GM12892 (cell line): ENCODE data around the gene DTNB.

Experiments used
- DNase-seq: peaks from one replicate; pipeline ENCODE4 v3.0.0; 2011; ENCODE audit not compliant: insufficient read length
- FAIRE-seq: peaks from 2 replicates; lab custom pipeline; 2011; peaks lifted over from hg19 to GRCh38; lab: Jason Lieb, UNC
- POLR2A ChIP-seq: IDR thresholded peaks from 2 replicates; pipeline ENCODE4 v1.6.1; 2011; ENCODE audit warnings: low read depth, low read length, control low read depth
- POLR2AphosphoS5 ChIP-seq: IDR thresholded peaks from 2 replicates; pipeline ENCODE4 v1.6.1; 2011; ENCODE audit warnings: low read depth, low read length, control low read depth
- TAF1 ChIP-seq: IDR thresholded peaks from 2 replicates; pipeline ENCODE4 v1.6.1; 2011; ENCODE audit warnings: low read depth, mild to moderate bottlenecking, control low read depth, low read length, borderline replicate concordance

DTNB gene

GRCh38 chr2:25491003-25491696 is 182.2 kb downstream of the DTNB start:
- TF ChIP-seq POLR2A (no peak), TAF1 (no peak), POLR2AphosphoS5 (no peak)
- DNase-seq (no peak), FAIRE-seq (no peak)

- FAIRE-seq (no peak), DNase-seq (no peak)
- TF ChIP-seq POLR2AphosphoS5 (no peak), TAF1 (no peak), POLR2A (no peak)
These were observed 183.2 kb downstream of the DTNB start for GRCh38 chr2:25490217-25490616.

- DNase-seq (no peak), FAIRE-seq (no peak)
- TF ChIP-seq POLR2AphosphoS5 (no peak), TAF1 (no peak), POLR2A (no peak)
These were observed 183.7 kb downstream of the DTNB start for GRCh38 chr2:25489631-25490030.

GRCh38 chr2:25483607-25484266 is 189.6 kb downstream of the DTNB start:
- no peak for TF ChIP-seq POLR2A
- no peak for TF ChIP-seq POLR2AphosphoS5
- no peak for TF ChIP-seq TAF1
- no peak for DNase-seq
- peak; percentile 94 for FAIRE-seq

GRCh38 chr2:25482341-25482740 is 191.0 kb downstream of the DTNB start:
- TF ChIP-seq POLR2A (no peak), TAF1 (no peak), POLR2AphosphoS5 (no peak)
- FAIRE-seq (peak; percentile 5), DNase-seq (no peak)

- DNase-seq (no peak), FAIRE-seq (no peak)
- TF ChIP-seq TAF1 = no peak
- TF ChIP-seq POLR2A = no peak
- TF ChIP-seq POLR2AphosphoS5 = no peak
These were observed 191.7 kb downstream of the DTNB start for GRCh38 chr2:25481381-25482300.

GRCh38 chr2:25480561-25480960 is 192.8 kb downstream of the DTNB start:
- FAIRE-seq = no peak
- TF ChIP-seq POLR2A (no peak), POLR2AphosphoS5 (no peak), TAF1 (no peak)
- DNase-seq = no peak

- TF ChIP-seq POLR2AphosphoS5 (no peak), TAF1 (no peak), POLR2A (no peak)
- no peak for FAIRE-seq
- DNase-seq = no peak
These were observed 193.6 kb downstream of the DTNB start for GRCh38 chr2:25479761-25480160.

- FAIRE-seq (no peak), DNase-seq (no peak)
- no peak for TF ChIP-seq POLR2AphosphoS5
- no peak for TF ChIP-seq POLR2A
- TF ChIP-seq TAF1 = no peak
These were observed 194.6 kb downstream of the DTNB start for GRCh38 chr2:25478736-25479135.

GRCh38 chr2:25473758-25474340 is 199.5 kb downstream of the DTNB start:
- no peak for DNase-seq
- TF ChIP-seq POLR2A (no peak), POLR2AphosphoS5 (no peak), TAF1 (no peak)
- no peak for FAIRE-seq

- no peak for FAIRE-seq
- no peak for DNase-seq
- no peak for TF ChIP-seq POLR2A
- TF ChIP-seq POLR2AphosphoS5 = no peak
- no peak for TF ChIP-seq TAF1
These were observed 200.2 kb downstream of the DTNB start for GRCh38 chr2:25473131-25473530.

GRCh38 chr2:25470806-25471205 is 202.6 kb downstream of the DTNB start:
- no peak for DNase-seq
- no peak for TF ChIP-seq POLR2A
- no peak for TF ChIP-seq TAF1
- no peak for TF ChIP-seq POLR2AphosphoS5
- FAIRE-seq = no peak
